ENCODE data around the gene RFTN1.

The RFTN1 gene

GRCh38 chr3:16399473-16399872, 114.0 kb downstream of the RFTN1 start:
- DNase-seq = no peak

GRCh38 chr3:16398648-16399047, 114.9 kb downstream of the RFTN1 start:
- no peak for DNase-seq

- no peak for DNase-seq
Measured at GRCh38 chr3:16396202-16396601, 117.3 kb downstream of the RFTN1 start.

GRCh38 chr3:16395212-16395611, 118.3 kb downstream of the RFTN1 start:
- no peak for DNase-seq

- no peak for DNase-seq
Measured at GRCh38 chr3:16394639-16395038, 118.9 kb downstream of the RFTN1 start.

GRCh38 chr3:16392717-16393116, 120.8 kb downstream of the RFTN1 start:
- no peak for DNase-seq

- DNase-seq = no peak
Measured at GRCh38 chr3:16392065-16392464, 121.4 kb downstream of the RFTN1 start.

GRCh38 chr3:16390581-16390980, 122.9 kb downstream of the RFTN1 start:
- no peak for DNase-seq

GRCh38 chr3:16388850-16389441, 124.6 kb downstream of the RFTN1 start:
- no peak for DNase-seq

GRCh38 chr3:16386561-16386960, 126.9 kb downstream of the RFTN1 start:
- no peak for DNase-seq

- DNase-seq = no peak
Measured at GRCh38 chr3:16385151-16385550, 128.3 kb downstream of the RFTN1 start.

GRCh38 chr3:16383864-16384263, 129.6 kb downstream of the RFTN1 start:
- no peak for DNase-seq

- no peak for DNase-seq
Measured at GRCh38 chr3:16382845-16383244, 130.7 kb downstream of the RFTN1 start.

- no peak for DNase-seq
Measured at GRCh38 chr3:16381426-16381825, 132.1 kb downstream of the RFTN1 start.

GRCh38 chr3:16380421-16380820, 133.1 kb downstream of the RFTN1 start:
- DNase-seq = no peak

- DNase-seq = no peak
Measured at GRCh38 chr3:16379838-16380237, 133.7 kb downstream of the RFTN1 start.

GRCh38 chr3:16378920-16379319, 134.6 kb downstream of the RFTN1 start:
- peak; percentile 20 for DNase-seq

GRCh38 chr3:16378415-16378814, 135.1 kb downstream of the RFTN1 start:
- DNase-seq = no peak

- no peak for DNase-seq
Measured at GRCh38 chr3:16377847-16378302, 135.6 kb downstream of the RFTN1 start.

GRCh38 chr3:16377196-16377595, 136.3 kb downstream of the RFTN1 start:
- DNase-seq = peak; percentile 46

GRCh38 chr3:16375891-16376290, 137.6 kb downstream of the RFTN1 start:
- DNase-seq = no peak

GRCh38 chr3:16374935-16375245, 138.6 kb downstream of the RFTN1 start:
- DNase-seq = no peak

GRCh38 chr3:16374047-16374934, 139.2 kb downstream of the RFTN1 start:
- DNase-seq = peak; percentile 28

GRCh38 chr3:16373341-16373946, 140.1 kb downstream of the RFTN1 start:
- DNase-seq = no peak
